Right lobe of liver (tissue), 6 donors: Measurements from ENCODE around the gene SMIM28. TPM values are rescaled to one million over a fixed set of nuclear protein-coding genes. Genes with fewer than 3 reads are reported as not detected.

Source experiments
- ATAC-seq, 4 donors: fragments of 200-7000 bp; cut with Tn5 transposase; one replicate each; pipeline ENCODE4 v1.9.1; 2020; ENCODE audit warnings: mild to moderate bottlenecking in 4 of 4, moderate library complexity in 4 of 4
- DNase-seq, 3 donors: peaks; one replicate each; pipeline ENCODE4 v3.0.0-alpha.2; 2020
- H3K27ac ChIP-seq, 3 donors: fragments of 200-600 bp; one replicate each; pipeline ENCODE4 v1.8.0; 2022
- H3K27me3 ChIP-seq, 2 donors: fragments of 200-600 bp; one replicate each; pipeline ENCODE4 v1.8.0; 2022
- H3K36me3 ChIP-seq, 4 donors: fragments of 200-600 bp; sonication (generic) in 1 of 4; one replicate each; pipeline versions ENCODE4 v1.5.1 to v1.8.0; 2017 to 2022; ENCODE audit warnings: control low read depth in 1 of 4
- H3K4me1 ChIP-seq, 4 donors: fragments of 200-600 bp; sonication (generic) in 1 of 4; one replicate each; pipeline versions ENCODE4 v1.5.1 to v1.8.0; 2017 to 2022; ENCODE audit warnings: control low read depth in 1 of 4
- H3K4me3 ChIP-seq, 3 donors: fragments of 200-600 bp; one replicate each; pipeline ENCODE4 v1.8.0; 2022
- H3K9me3 ChIP-seq, 4 donors: fragments of 200-600 bp; sonication (generic) in 1 of 4; one replicate each; pipeline versions ENCODE4 v1.5.1 to v1.8.0; 2017 to 2022; ENCODE audit warnings: control low read depth in 1 of 4
- CTCF ChIP-seq, 4 donors: fragments of 200-600 bp in 3 of 4; fragments of 450-650 bp in 1 of 4; IDR thresholded peaks; one replicate each; pipeline versions ENCODE4 v1.5.1 to v1.8.0; 2016 to 2022; ENCODE audit warnings: antibody characterized with exemption in 4 of 4, mild to moderate bottlenecking in 2 of 4
- POLR2A ChIP-seq: fragments of 450-650 bp; IDR thresholded peaks from one replicate; pipeline ENCODE4 v1.6.1; 2017; ENCODE audit warnings: antibody characterized with exemption, mild to moderate bottlenecking
- WGBS: methylation state at CpG from one replicate; pipeline ENCODE4 v1.1.6; 2018; ENCODE audit warnings: low coverage, low lambda C conversion rate; ENCODE audit not compliant: insufficient coverage; ENCODE audit errors: missing lambda C conversion rate; 5-methylcytosine and 5-hydroxymethylcytosine counted together
- intact Hi-C, 2 donors: fragments of 100-400 bp; cut with DNase I; formaldehyde crosslinking; loops; one replicate each; pipeline versions ENCODE4 v1.11.2 to v1.14.1; 2022
- total RNA-seq, 6 experiments: library from RNA; depleted of rRNA in 2 of 6; stranded (reverse); fragments of >200 nt in 2 of 6; fragmentation: NEBNext Ultra II Directional in 3 of 6; extraction: Animal tissue kit (Norgen Biotek cat#: 25700) in 3 of 6; gene quantifications; one replicate each; pipeline versions ENCODE4 v1.1.0 to v1.2.4, GENCODE V29; 2016 to 2023
- donor health status: DM: no; HTN: yes; CAD: no.
- donor health status: DM: no; HTN: no; CAD: no.
- donor health status: DM: no; HTN: no; CAD: no.
- donor health status: DM: no; HTN: yes; CAD: no.
- donor health status: DM: no; HTN: yes; CAD: no.

SMIM28 gene
- total RNA-seq, 6 experiments from 2014 or later = not detected

- peaks cover 0 to 11% (median 5%) of the 10 kb centered on the region in 4 donors for H3K36me3 ChIP-seq
- no peak overlapping the region for H3K4me3 ChIP-seq
- peak overlapping the region in 2 of 3 donors; percentile 77 to 79 for H3K27ac ChIP-seq
- H3K9me3 ChIP-seq = no peaks in the 10 kb centered on the region
- intact Hi-C loops = loop anchor here in 1 of 2 donors (10.0 kb wide), 1 partner anchor 295 kb away; no protein-coding TSS in a partner anchor
- DNase-seq = peak in 1 of 3 donors; percentile 66
- TF ChIP-seq POLR2A (no peak), CTCF (IDR thresholded peaks at IDR 0.05) (no peak)
- peaks cover 0 to 41% (median 18%) of the 10 kb centered on the region in 4 donors for H3K4me1 ChIP-seq
- no peaks in the 10 kb centered on the region for H3K27me3 ChIP-seq
- peak; percentile 57 to 76 (median 64) for ATAC-seq
- WGBS = 40% methylated on average over 1 of the region's 3 CpGs
Measured at GRCh38 chr6:138419766-138420165, 42.1 kb downstream of the SMIM28 start.

GRCh38 chr6:138420356-138420755 lies 42.7 kb downstream of the SMIM28 start:
- Histone ChIP-seq H3K4me3 (no peak overlapping the region), H3K27ac (peak overlapping the region in 2 of 3 donors; percentile 77 to 79), H3K4me1 (peaks cover 0 to 41% (median 18%) of the 10 kb centered on the region in 4 donors), H3K9me3 (no peaks in the 10 kb centered on the region), H3K36me3 (peaks cover 0 to 12% (median 5%) of the 10 kb centered on the region in 4 donors), H3K27me3 (no peaks in the 10 kb centered on the region)
- 100% methylated on average over 2 of the region's 4 CpGs for WGBS
- intact Hi-C loops = no loop called here
- DNase-seq (no peak), ATAC-seq (no peak)
- TF ChIP-seq CTCF (IDR thresholded peaks at IDR 0.05) (no peak), POLR2A (no peak)

GRCh38 chr6:138421089-138421488 lies 43.4 kb downstream of the SMIM28 start:
- TF ChIP-seq CTCF (IDR thresholded peaks at IDR 0.05) = no peak
- no peak for TF ChIP-seq POLR2A
- H3K4me3 ChIP-seq = no peak overlapping the region
- H3K36me3 ChIP-seq = peaks cover 0 to 18% (median 5%) of the 10 kb centered on the region in 4 donors
- no peaks in the 10 kb centered on the region for H3K27me3 ChIP-seq
- intact Hi-C loops = no loop called here
- peaks cover 0 to 41% (median 18%) of the 10 kb centered on the region in 4 donors for H3K4me1 ChIP-seq
- DNase-seq (no peak), ATAC-seq (no peak)
- WGBS = 79% methylated on average over 4 of the region's 6 CpGs
- peak overlapping the region in 2 of 3 donors; percentile 77 to 79 for H3K27ac ChIP-seq
- no peaks in the 10 kb centered on the region for H3K9me3 ChIP-seq

- no peaks in the 10 kb centered on the region for H3K27me3 ChIP-seq
- TF ChIP-seq POLR2A = peak; percentile 40
- peak in 2 of 4 donors; percentile 24 to 39 for TF ChIP-seq CTCF (IDR thresholded peaks at IDR 0.05)
- DNase-seq = peak in 1 of 3 donors; percentile 64
- ATAC-seq = peak; percentile 64 to 78 (median 72)
- H3K36me3 ChIP-seq = peaks cover 0 to 23% (median 5%) of the 10 kb centered on the region in 4 donors
- H3K9me3 ChIP-seq = no peaks in the 10 kb centered on the region
- peak overlapping the region in 2 of 3 donors; percentile 77 to 79 for H3K27ac ChIP-seq
- H3K4me1 ChIP-seq = peaks cover 0 to 41% (median 18%) of the 10 kb centered on the region in 4 donors
- 48% methylated on average over 10 of the region's 10 CpGs for WGBS
- intact Hi-C loops = no loop called here
- no peak overlapping the region for H3K4me3 ChIP-seq
Measured at GRCh38 chr6:138421608-138422007, 43.9 kb downstream of the SMIM28 start.
